GM12878 (cell line): ENCODE results near the gene GPR146. TPM values are rescaled to one million over a fixed set of nuclear protein-coding genes. Genes with fewer than 3 reads are reported as not detected.

Experiments used
- ATAC-seq: fragments of 200-7000 bp; cut with Tn5 transposase; 3 replicates; pipeline ENCODE4 v1.9.1; 2020; ENCODE audit warnings: mild to moderate bottlenecking, moderate library complexity
- BruUV-seq: library from RNA; stranded (reverse); fragments of 400-500 nt; replicated peaks from 2 replicates; lab custom pipeline; 2021; lab: Mats Ljungman, UMichigan
- CTCF ChIA-PET: fragments of 300-600 bp; sonication (Branson Sonifier 250); formaldehyde crosslinking; extraction: SDS; loops from one replicate; lab custom pipeline; 2021; ENCODE audit warnings: inconsistent platforms; lab: Yijun Ruan, JAX
- POLR2A ChIA-PET: fragments of 350-600 bp; formaldehyde crosslinking; extraction: SDS; loops from one replicate; lab custom pipeline; 2021; ENCODE audit warnings: inconsistent platforms; lab: Charles Lee
- RAD21 ChIA-PET: fragments of 300-600 bp; sonication (Branson Sonifier 250); formaldehyde crosslinking; loops from one replicate; lab custom pipeline; 2023; ENCODE audit warnings: antibody characterized with exemption; ENCODE audit not compliant: unreplicated experiment; lab: Charles Lee
- SMC1A ChIA-PET: fragments of 300-600 bp; sonication (Branson Sonifier 250); formaldehyde crosslinking; loops from one replicate; lab custom pipeline; 2023; ENCODE audit not compliant: unreplicated experiment, uncharacterized antibody; lab: Charles Lee
- DNase-seq: peaks from one replicate; pipeline ENCODE4 v3.0.0-alpha.2; 2011; ENCODE audit warnings: low read depth, low spot score
- FAIRE-seq: peaks from 3 replicates; lab custom pipeline; 2011; peaks lifted over from hg19 to GRCh38; lab: Jason Lieb, UNC
- H2AFZ ChIP-seq: 2 replicates; pipeline ENCODE4 v1.6.0; 2011; ENCODE audit warnings: low read depth, low read length, control low read depth; ENCODE audit not compliant: control insufficient read depth
- H3K27ac ChIP-seq: 2 replicates; pipeline ENCODE4 v1.5.1; 2011; ENCODE audit warnings: control low read depth; ENCODE audit not compliant: control insufficient read depth, insufficient read depth
- H3K27me3 ChIP-seq, 2 experiments: replicated peaks in 1 of 2; 2 replicates each; pipeline versions ENCODE4 v1.6.0 to v1.6.1; 2011; ENCODE audit warnings: low read length in 1 of 2; ENCODE audit not compliant: control insufficient read depth in 2 of 2, insufficient read depth in 2 of 2
- H3K36me3 ChIP-seq, 2 experiments: 2 replicates each; pipeline ENCODE4 v1.5.1; 2011; ENCODE audit warnings: low read length in 1 of 2; ENCODE audit not compliant: control insufficient read depth in 2 of 2, insufficient read depth in 2 of 2
- H3K4me1 ChIP-seq: 2 replicates; pipeline ENCODE4 v1.6.1; 2011; ENCODE audit warnings: mild to moderate bottlenecking, low read length, moderate library complexity, mixed read lengths; ENCODE audit not compliant: control insufficient read depth, insufficient read depth
- H3K4me2 ChIP-seq: 2 replicates; pipeline ENCODE4 v1.6.0; 2011; ENCODE audit warnings: control low read depth; ENCODE audit not compliant: control insufficient read depth, insufficient read depth
- H3K4me3 ChIP-seq: fragments of 200-600 bp; sonication (generic); 2 replicates; pipeline ENCODE4 v1.5.1; 2016
- H3K79me2 ChIP-seq: 2 replicates; pipeline ENCODE4 v1.6.0; 2011; ENCODE audit warnings: low read length; ENCODE audit not compliant: control insufficient read depth, insufficient read depth
- H3K9ac ChIP-seq: 2 replicates; pipeline ENCODE4 v1.8.0; 2011; ENCODE audit warnings: low read length, control low read depth, mixed read lengths; ENCODE audit not compliant: control insufficient read depth, insufficient read depth
- H3K9me3 ChIP-seq: replicated peaks from 3 replicates; pipeline ENCODE4 v1.5.1; 2011; ENCODE audit warnings: mild to moderate bottlenecking, low read length; ENCODE audit not compliant: control insufficient read depth, insufficient read depth
- H4K20me1 ChIP-seq: 2 replicates; pipeline ENCODE4 v1.6.0; 2011; ENCODE audit not compliant: control insufficient read depth, insufficient read depth
- POLR2A ChIP-seq: IDR thresholded peaks from 2 replicates; pipeline ENCODE4 v1.6.1; 2011; ENCODE audit warnings: low read depth, mild to moderate bottlenecking, low read length
- POLR2AphosphoS5 ChIP-seq: IDR thresholded peaks from 2 replicates; pipeline ENCODE4 v1.6.1; 2011; ENCODE audit warnings: mild to moderate bottlenecking, low read length, inconsistent platforms
- WGBS: methylation state at CpG from one replicate; pipeline ENCODE4 v1.1.6; 2016; ENCODE audit warnings: low lambda C conversion rate; ENCODE audit not compliant: insufficient replicate concordance, insufficient coverage; ENCODE audit errors: missing lambda C conversion rate; 5-methylcytosine and 5-hydroxymethylcytosine counted together
- in situ Hi-C: fragments of 300-500 bp; cut with MboI; formaldehyde crosslinking; loops from 9 replicates; pipeline ENCODE4 v1.14.3; 2018; ENCODE audit warnings: mixed read lengths
- intact Hi-C: fragments of 100-400 bp; cut with micrococcal nuclease; formaldehyde crosslinking; loops from one replicate; pipeline ENCODE4 v1.14.2; 2022; ENCODE audit not compliant: unreplicated experiment
- polyA plus RNA-seq, 11 experiments: library from polyadenylated mRNA; depleted of rRNA in 4 of 11; unstranded in 6 of 11; stranded (reverse) in 5 of 11; fragments of >200 nt; fragmentation: Nextera tagmentation in 4 of 11; fragmentation: Illumina TruSeq in 1 of 11; extraction: Ambion mirVana in 4 of 11; extraction: Trizol in 1 of 11; gene quantifications; 1 replicate in 1 of 11; 2 replicates in 10 of 11; pipeline versions ENCODE4 v1.2.1 to v1.2.3, GENCODE V29; 2011 to 2016; ENCODE audit warnings: inconsistent platforms in 2 of 11, missing spikeins in 2 of 11, low read depth in 1 of 11
- total RNA-seq, 4 experiments: library from RNA; depleted of rRNA in 3 of 4; stranded (reverse); fragments of >200 nt in 3 of 4; fragmentation: Illumina TruSeq in 1 of 4; extraction: Trizol in 1 of 4; gene quantifications; 2 replicates each; pipeline versions ENCODE4 v1.2.1 to v1.2.3, GENCODE V29; 2013 to 2021
- TF ChIP-seq, protein P1 (sequence below): fragments of 450-650 bp; formaldehyde crosslinking; IDR thresholded peaks from 2 replicates; pipeline ENCODE4 v1.4.0; 2022; ENCODE audit warnings: mild to moderate bottlenecking, moderate library complexity

The GPR146 gene
- total and polyA plus RNA-seq, 10 of the 15 experiments (the other 5 are each of a cell fraction or from before 2014, with no cell fraction given), result 0.19 to 12.0 (median 0.54) TPM; not detected in 2

DNA sequence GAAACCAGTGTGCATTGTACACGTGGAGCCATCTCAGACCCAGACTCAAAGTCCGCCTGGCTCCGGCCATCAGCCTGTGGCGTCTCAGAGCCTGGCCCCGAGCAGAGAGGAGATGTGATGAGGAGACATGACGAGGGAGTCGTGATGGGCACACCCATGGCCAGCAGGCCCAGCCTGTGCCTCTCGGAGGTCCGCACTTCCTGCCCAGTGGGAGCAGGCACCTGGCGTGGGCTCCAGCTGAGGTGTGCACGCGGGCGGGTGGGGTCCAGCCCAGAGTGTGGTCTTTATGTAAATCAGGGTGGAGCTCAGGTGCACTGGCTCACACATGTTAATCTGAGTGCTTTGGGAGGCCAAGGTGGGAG lies 26.0 kb upstream of the GPR146 start:
- ATAC-seq, result no peak
- Histone ChIP-seq H3K79me2 (peaks cover 33% of the 10 kb centered on the region), H3K36me3 (peaks cover 7 to 12% of the 10 kb centered on the region in 2 experiments; a peak in 3 of 4 replicates), H2AFZ (no peak overlapping the region), H3K27me3 (no peaks in the 10 kb centered on the region), H3K4me2 (no peak overlapping the region), H3K9me3 (peaks cover 11% of the 10 kb centered on the region; the same call in 2 of the 3 replicates), H4K20me1 (no peaks in the 10 kb centered on the region), H3K27ac (no peak overlapping the region), H3K4me1 (peaks cover 10% of the 10 kb centered on the region), H3K9ac (no peak overlapping the region), H3K4me3 (no peak overlapping the region)
- ChIA-PET SMC1A (interaction anchor here (9.0 kb wide), 1 partner anchor 24 kb away, joined by 71 read pairs; no protein-coding TSS in a partner anchor), CTCF (interaction anchor here (1.2 to 1.9 kb wide), 3 partner anchors 25 to 68 kb away, joined by 3 to 7 read pairs (median 4); no protein-coding TSS in a partner anchor), RAD21 (no interaction called here), POLR2A (interaction anchor here (1.5 kb wide), 1 partner anchor 25 kb away, joined by 5 read pairs; no protein-coding TSS in a partner anchor)
- FAIRE-seq, result no peak
- in situ Hi-C loops (no loop called here), intact Hi-C loops (no loop called here)
- TF ChIP-seq POLR2AphosphoS5 (0 out of 2 replicates have a peak, but pooled peaks have one; percentile 19), POLR2A (peak; percentile 25; the same call in 1 of the 2 replicates)
- TF ChIP-seq, protein P1, sequence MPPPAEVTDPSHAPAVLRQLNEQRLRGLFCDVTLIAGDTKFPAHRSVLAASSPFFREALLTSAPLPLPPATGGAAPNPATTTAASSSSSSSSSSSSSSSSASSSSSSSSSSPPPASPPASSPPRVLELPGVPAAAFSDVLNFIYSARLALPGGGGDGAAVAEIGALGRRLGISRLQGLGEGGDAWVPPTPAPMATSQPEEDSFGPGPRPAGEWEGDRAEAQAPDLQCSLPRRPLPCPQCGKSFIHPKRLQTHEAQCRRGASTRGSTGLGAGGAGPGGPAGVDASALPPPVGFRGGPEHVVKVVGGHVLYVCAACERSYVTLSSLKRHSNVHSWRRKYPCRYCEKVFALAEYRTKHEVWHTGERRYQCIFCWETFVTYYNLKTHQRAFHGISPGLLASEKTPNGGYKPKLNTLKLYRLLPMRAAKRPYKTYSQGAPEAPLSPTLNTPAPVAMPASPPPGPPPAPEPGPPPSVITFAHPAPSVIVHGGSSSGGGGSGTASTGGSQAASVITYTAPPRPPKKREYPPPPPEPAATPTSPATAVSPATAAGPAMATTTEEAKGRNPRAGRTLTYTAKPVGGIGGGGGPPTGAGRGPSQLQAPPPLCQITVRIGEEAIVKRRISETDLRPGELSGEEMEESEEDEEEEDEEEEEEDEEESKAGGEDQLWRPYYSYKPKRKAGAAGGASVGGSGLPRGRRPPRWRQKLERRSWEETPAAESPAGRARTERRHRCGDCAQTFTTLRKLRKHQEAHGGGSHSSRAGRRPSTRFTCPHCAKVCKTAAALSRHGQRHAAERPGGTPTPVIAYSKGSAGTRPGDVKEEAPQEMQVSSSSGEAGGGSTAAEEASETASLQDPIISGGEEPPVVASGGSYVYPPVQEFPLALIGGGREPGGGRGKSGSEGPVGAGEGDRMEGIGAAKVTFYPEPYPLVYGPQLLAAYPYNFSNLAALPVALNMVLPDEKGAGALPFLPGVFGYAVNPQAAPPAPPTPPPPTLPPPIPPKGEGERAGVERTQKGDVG, result no peak
- BruUV-seq, result no TSS peak
- no peak for DNase-seq
- WGBS, result 78% methylated on average over 13 of the region's 13 CpGs
